Lower leg skin (tissue), 4 donors: ENCODE results near the gene SRRM5. TPM values are rescaled to one million over a fixed set of nuclear protein-coding genes. Genes with fewer than 3 reads are reported as not detected.

ENCODE experiments used
- DNase-seq, 2 donors: peaks; one replicate each; pipeline ENCODE4 v3.0.0-alpha.2; 2019; ENCODE audit warnings: low spot score in 2 of 2
- H3K4me3 ChIP-seq: fragments of 200-600 bp; sonication (generic); 2 replicates; pipeline ENCODE4 v1.5.1; 2017; ENCODE audit warnings: mild to moderate bottlenecking, low read depth; ENCODE audit not compliant: poor library complexity, severe bottlenecking
- POLR2A ChIP-seq, 2 donors: fragments of 450-650 bp; IDR thresholded peaks; one replicate each; pipeline ENCODE4 v1.6.1; 2016 to 2017; ENCODE audit warnings: antibody characterized with exemption in 2 of 2, mild to moderate bottlenecking in 1 of 2, moderate library complexity in 1 of 2
- WGBS, 2 donors: methylation state at CpG; one replicate each; pipeline ENCODE4 v1.1.5; 2018; 5-methylcytosine and 5-hydroxymethylcytosine counted together
- intact Hi-C: fragments of 100-400 bp; cut with DNase I; formaldehyde crosslinking; loops from one replicate; pipeline ENCODE4 v1.15.0; 2023; ENCODE audit warnings: low total_unique reads
- total RNA-seq, 4 donors: library from RNA; depleted of rRNA; stranded (reverse); fragments of >200 nt; gene quantifications; one replicate each; pipeline ENCODE4 v1.1.0, GENCODE V29; 2016
- TF ChIP-seq, protein P1 (sequence below), 3 donors: fragments of 450-650 bp; IDR thresholded peaks; one replicate each; pipeline ENCODE4 v1.5.1; 2016; ENCODE audit warnings: antibody characterized with exemption in 3 of 3, mild to moderate bottlenecking in 3 of 3, moderate library complexity in 2 of 3

The SRRM5 gene
- total RNA-seq, 4 donors from 2014 or later: 0.15 to 0.27 (median 0.17) TPM

DNA sequence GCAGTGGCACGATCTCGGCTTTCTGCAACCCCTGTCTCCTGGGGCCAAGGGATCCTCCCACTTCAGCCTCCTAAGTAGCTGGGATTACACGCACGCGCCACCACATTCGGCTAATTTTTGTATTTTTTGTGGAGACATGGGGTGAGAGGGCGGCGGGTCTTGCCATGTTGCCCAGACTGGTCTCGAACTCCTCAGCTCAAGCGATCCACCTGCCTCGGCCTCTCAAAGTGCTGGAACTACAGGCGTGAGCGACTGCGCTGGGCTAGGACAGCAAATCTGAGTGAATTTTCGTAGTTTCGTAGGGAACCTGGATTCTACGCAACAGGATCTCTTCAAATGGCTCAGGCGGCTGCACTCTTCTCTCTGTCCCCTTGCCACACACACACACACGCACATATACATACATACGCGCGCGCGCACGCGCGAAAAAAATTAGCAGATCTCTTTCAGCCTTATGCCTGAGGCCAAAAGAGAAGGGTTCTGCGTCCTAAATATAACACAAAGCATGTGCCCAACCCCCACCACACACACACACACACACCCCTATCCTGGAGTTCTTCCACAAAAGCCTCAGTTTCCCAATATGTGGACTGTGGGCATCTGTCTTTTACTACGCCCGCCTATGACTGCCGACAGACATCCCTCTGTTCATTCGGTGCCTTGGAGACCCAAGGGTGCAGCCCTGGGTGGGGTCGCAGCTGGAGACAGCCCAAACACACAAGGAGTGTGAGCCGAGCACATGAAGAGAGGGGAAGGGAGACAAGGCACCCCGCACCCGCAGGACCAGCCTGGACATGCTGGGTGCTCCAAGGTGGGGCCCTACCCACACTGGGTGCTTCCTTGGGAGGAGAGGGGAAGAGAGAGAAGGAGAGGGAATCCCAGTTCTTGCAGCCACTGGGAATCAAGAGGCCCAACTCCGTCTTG, 35.7 kb upstream of the SRRM5 start:
- intact Hi-C loops: no loop called here
- no peak for DNase-seq
- WGBS, 2 donors: 49 to 50% methylated on average over 37 of the region's 37 CpGs
- H3K4me3 ChIP-seq: no peak overlapping the region
- TF ChIP-seq, protein P1, sequence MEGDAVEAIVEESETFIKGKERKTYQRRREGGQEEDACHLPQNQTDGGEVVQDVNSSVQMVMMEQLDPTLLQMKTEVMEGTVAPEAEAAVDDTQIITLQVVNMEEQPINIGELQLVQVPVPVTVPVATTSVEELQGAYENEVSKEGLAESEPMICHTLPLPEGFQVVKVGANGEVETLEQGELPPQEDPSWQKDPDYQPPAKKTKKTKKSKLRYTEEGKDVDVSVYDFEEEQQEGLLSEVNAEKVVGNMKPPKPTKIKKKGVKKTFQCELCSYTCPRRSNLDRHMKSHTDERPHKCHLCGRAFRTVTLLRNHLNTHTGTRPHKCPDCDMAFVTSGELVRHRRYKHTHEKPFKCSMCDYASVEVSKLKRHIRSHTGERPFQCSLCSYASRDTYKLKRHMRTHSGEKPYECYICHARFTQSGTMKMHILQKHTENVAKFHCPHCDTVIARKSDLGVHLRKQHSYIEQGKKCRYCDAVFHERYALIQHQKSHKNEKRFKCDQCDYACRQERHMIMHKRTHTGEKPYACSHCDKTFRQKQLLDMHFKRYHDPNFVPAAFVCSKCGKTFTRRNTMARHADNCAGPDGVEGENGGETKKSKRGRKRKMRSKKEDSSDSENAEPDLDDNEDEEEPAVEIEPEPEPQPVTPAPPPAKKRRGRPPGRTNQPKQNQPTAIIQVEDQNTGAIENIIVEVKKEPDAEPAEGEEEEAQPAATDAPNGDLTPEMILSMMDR (IDR thresholded peaks at IDR 0.05): no peak

DNA sequence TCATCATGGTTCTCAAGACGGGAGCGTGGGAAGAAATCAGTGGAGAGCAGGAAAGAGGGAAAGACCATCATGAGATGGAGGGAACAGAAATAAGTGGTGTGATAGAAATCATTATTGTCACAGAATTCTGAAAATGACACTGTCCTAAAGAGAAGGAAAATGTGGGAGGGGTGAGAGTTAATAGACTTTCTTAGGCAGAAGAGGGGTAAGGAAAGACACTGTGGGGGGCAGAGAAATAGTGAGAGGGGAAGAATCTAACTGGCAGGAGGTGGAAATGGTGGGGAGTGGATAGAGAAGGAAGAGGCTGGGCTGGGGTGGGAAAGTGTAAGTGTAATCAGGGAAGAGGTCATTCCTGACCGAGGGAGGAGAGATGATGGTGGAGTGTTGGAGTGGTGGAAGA, 33.1 kb upstream of the SRRM5 start:
- TF ChIP-seq, protein P1 (IDR thresholded peaks at IDR 0.05): no peak
- no peak for TF ChIP-seq POLR2A (IDR thresholded peaks at IDR 0.05)

DNA sequence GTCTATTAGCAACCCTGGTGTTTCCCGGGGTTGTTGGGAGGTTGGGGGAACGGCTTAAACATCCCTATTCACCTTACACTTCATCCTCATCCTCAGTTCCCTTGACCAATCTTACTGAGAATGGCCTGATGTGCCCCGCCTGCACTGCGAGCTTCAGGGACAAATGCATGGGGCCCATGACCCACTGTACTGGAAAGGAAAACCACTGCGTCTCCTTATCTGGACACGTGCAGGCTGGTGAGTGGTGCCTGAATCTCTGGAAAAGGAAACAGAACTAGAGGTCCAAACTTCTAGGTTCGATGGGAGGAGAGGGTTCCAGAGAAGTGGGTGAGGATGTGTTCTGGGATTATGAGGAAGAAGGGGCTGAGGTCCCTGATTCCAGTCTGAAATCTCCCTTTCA, 30.4 kb upstream of the SRRM5 start:
- H3K4me3 ChIP-seq: no peak overlapping the region
- 70 to 80% methylated on average over 7 of the region's 7 CpGs for WGBS, 2 donors
- TF ChIP-seq, protein P1 (IDR thresholded peaks at IDR 0.05): no peak
- no peak for TF ChIP-seq POLR2A (IDR thresholded peaks at IDR 0.05)
- no peak for DNase-seq
- intact Hi-C loops: no loop called here

More for the DNA sequence above, 33.1 kb upstream of the SRRM5 start:
- H3K4me3 ChIP-seq: no peak overlapping the region
- intact Hi-C loops: no loop called here
- 83% methylated on average over 3 of the region's 3 CpGs for WGBS, 2 donors
- DNase-seq: no peak

DNA sequence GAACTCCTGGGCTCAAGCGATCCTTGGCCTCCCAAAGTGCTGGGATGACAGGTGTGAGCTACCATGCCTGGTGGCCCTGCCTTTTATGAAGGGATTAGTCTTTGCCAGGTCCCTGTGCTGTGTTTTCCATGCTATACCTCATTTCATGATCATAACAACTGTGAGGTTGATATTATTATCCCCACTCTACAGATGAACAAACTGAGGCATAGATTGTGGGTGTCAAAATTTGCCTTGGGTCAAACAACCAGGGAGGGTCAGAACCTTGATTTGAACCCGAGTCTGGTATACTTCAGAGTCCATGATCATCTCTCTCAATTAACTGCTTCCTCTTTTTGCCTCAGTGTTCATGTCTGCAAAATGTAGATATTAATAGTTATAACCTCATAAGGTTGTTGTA, 29.4 kb upstream of the SRRM5 start:
- H3K4me3 ChIP-seq: no peak overlapping the region
- WGBS, 2 donors: 96 to 97% methylated on average over 2 of the region's 2 CpGs
- DNase-seq: no peak
- TF ChIP-seq POLR2A (IDR thresholded peaks at IDR 0.05): no peak
- TF ChIP-seq, protein P1 (IDR thresholded peaks at IDR 0.05): no peak
- intact Hi-C loops: no loop called here

DNA sequence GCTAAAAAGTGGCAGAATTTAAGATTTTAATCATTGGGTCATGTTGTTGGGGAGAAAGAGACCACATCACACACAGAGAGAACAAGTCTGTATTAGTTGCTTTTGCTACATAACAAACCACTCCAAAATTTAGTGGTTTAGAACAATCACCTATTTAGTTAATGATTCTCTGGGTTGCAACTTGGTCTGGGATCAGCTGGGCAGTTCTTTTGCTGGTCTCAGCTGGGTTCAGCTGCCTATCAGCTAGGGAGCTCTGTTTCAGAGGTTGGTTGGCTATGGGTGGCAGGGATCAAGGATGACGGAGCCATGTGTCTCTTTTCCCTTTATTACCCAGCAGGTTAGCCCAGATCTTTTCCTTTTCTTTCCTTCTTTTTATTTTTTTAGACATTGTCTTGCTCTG, 27.4 kb upstream of the SRRM5 start:
- H3K4me3 ChIP-seq: no peak overlapping the region
- TF ChIP-seq POLR2A (IDR thresholded peaks at IDR 0.05): no peak
- TF ChIP-seq, protein P1 (IDR thresholded peaks at IDR 0.05): no peak
- intact Hi-C loops: no loop called here
- WGBS, 2 donors: 94 to 100% methylated on average over 1 of the region's 1 CpG
- DNase-seq: no peak
